Left lung (tissue), 10 donors: Measurements from ENCODE around the gene PCGF3. TPM values are rescaled to one million over a fixed set of nuclear protein-coding genes. Genes with fewer than 3 reads are reported as not detected.

Experiments
- ATAC-seq: fragments of 200-7000 bp; cut with Tn5 transposase; one replicate; pipeline ENCODE4 v1.9.1; 2020; ENCODE audit warnings: moderate library complexity
- DNase-seq, 4 donors: peaks; one replicate each; pipeline ENCODE4 v3.0.0-alpha.2; 2013 to 2020
- H3K27ac ChIP-seq, 2 donors: fragments of 200-600 bp; sonication (generic) in 1 of 2; one replicate each; pipeline versions ENCODE4 v1.5.0 to v1.8.0; 2020 to 2021
- H3K27me3 ChIP-seq, 2 donors: fragments of 200-600 bp; sonication (generic) in 1 of 2; one replicate each; pipeline versions ENCODE4 v1.5.0 to v1.8.0; 2020 to 2021
- H3K36me3 ChIP-seq, 2 donors: fragments of 200-600 bp; sonication (generic) in 1 of 2; one replicate each; pipeline versions ENCODE4 v1.5.0 to v1.8.0; 2020 to 2021
- H3K4me1 ChIP-seq, 2 donors: fragments of 200-600 bp; one replicate each; pipeline ENCODE4 v1.8.0; 2021
- H3K4me3 ChIP-seq, 2 donors: fragments of 200-600 bp; sonication (generic) in 1 of 2; one replicate each; pipeline versions ENCODE4 v1.5.0 to v1.8.0; 2020 to 2021; ENCODE audit warnings: mild to moderate bottlenecking in 1 of 2
- H3K9me3 ChIP-seq, 2 donors: fragments of 200-600 bp; sonication (generic) in 1 of 2; one replicate each; pipeline versions ENCODE4 v1.5.0 to v1.8.0; 2020 to 2021
- CTCF ChIP-seq, 2 donors: fragments of 200-600 bp; sonication (generic) in 1 of 2; IDR thresholded peaks; one replicate each; pipeline versions ENCODE4 v1.5.0 to v1.8.0; 2021; ENCODE audit warnings: antibody characterized with exemption in 2 of 2
- intact Hi-C, 2 donors: fragments of 100-400 bp; cut with DNase I; formaldehyde crosslinking; loops; one replicate each; pipeline versions ENCODE4 v1.11.2 to v1.14.2; 2022
- polyA plus RNA-seq, 6 donors: library from polyadenylated mRNA; unstranded; fragments of 120-200 nt; gene quantifications; one replicate each; pipeline ENCODE4 v1.2.1, GENCODE V29; 2013; ENCODE audit not compliant: insufficient read length in 6 of 6
- total RNA-seq, 2 donors: library from RNA; stranded (reverse); fragmentation: NEBNext Ultra II Directional; extraction: Animal tissue kit (Norgen Biotek cat#: 25700); gene quantifications; one replicate each; pipeline ENCODE4 v1.2.1, GENCODE V29; 2021
- donor health status: DM: no; HTN: yes; CAD: no.
- donor health status: DM: no; HTN: no; CAD: no.

PCGF3 gene
- total and polyA plus RNA-seq, 8 donors, result 43.7 to 110 (median 88.7) TPM

- TF ChIP-seq CTCF (IDR thresholded peaks at IDR 0.05), result no peak
- Histone ChIP-seq H3K4me1 (peaks cover 0 to 13% of the 10 kb centered on the region in 2 donors), H3K4me3 (no peak overlapping the region), H3K9me3 (no peaks in the 10 kb centered on the region), H3K27me3 (no peaks in the 10 kb centered on the region), H3K36me3 (peaks cover 0 to 99% of the 10 kb centered on the region in 2 donors), H3K27ac (no peak overlapping the region)
- peak; percentile 29 for ATAC-seq
- intact Hi-C loops, result no loop called here
- no peak for DNase-seq
Measured at GRCh38 chr4:766152-766515, 60.5 kb downstream of the PCGF3 start.

- Histone ChIP-seq H3K4me3 (no peak overlapping the region), H3K27me3 (no peaks in the 10 kb centered on the region), H3K4me1 (peaks cover 0 to 13% of the 10 kb centered on the region in 2 donors), H3K27ac (no peak overlapping the region), H3K9me3 (no peaks in the 10 kb centered on the region), H3K36me3 (peaks cover 0 to 99% of the 10 kb centered on the region in 2 donors)
- ATAC-seq (no peak), DNase-seq (peak in 1 of 4 donors; percentile 68)
- intact Hi-C loops, result no loop called here
- TF ChIP-seq CTCF (IDR thresholded peaks at IDR 0.05), result no peak
Measured at GRCh38 chr4:766559-767283, 61.1 kb downstream of the PCGF3 start.

DNA sequence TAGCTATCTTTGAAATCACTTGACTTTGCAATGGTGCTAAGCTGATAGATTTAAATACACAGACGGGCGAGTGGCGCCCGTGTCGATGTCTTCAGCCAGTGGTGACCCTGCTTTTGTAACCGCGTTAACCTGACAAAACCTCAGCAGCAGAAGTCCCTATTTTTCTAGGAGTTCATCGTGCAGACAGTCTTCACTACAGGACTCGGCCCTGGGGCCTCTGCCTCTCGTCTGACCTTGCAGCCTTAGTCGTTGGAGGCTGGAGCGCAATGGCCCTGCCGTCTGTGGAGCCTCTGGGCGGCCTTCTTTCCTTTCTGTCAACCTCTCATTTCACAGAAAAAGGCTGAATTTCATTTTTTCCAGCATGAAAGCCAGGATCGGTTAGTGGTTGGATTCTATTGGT lies 62.4 kb downstream of the PCGF3 start:
- ATAC-seq, result no peak

GRCh38 chr4:768995-769394 lies 63.4 kb downstream of the PCGF3 start:
- peaks cover 0 to 96% of the 10 kb centered on the region in 2 donors for H3K36me3 ChIP-seq
- intact Hi-C loops, result no loop called here
- H3K27me3 ChIP-seq, result no peaks in the 10 kb centered on the region
- no peak overlapping the region for H3K27ac ChIP-seq
- H3K4me1 ChIP-seq, result peaks cover 0 to 25% of the 10 kb centered on the region in 2 donors
- DNase-seq (peak in 1 of 4 donors; percentile 55), ATAC-seq (no peak)
- H3K4me3 ChIP-seq, result no peak overlapping the region
- no peaks in the 10 kb centered on the region for H3K9me3 ChIP-seq
- no peak for TF ChIP-seq CTCF (IDR thresholded peaks at IDR 0.05)

More for the DNA sequence above, 62.4 kb downstream of the PCGF3 start:
- no peak overlapping the region for H3K27ac ChIP-seq
- no peak overlapping the region for H3K4me3 ChIP-seq
- no peak for TF ChIP-seq CTCF (IDR thresholded peaks at IDR 0.05)
- no peaks in the 10 kb centered on the region for H3K27me3 ChIP-seq
- peaks cover 0 to 96% of the 10 kb centered on the region in 2 donors for H3K36me3 ChIP-seq
- intact Hi-C loops, result no loop called here
- H3K9me3 ChIP-seq, result no peaks in the 10 kb centered on the region
- DNase-seq, result peak in 1 of 4 donors; percentile 45
- peaks cover 0 to 16% of the 10 kb centered on the region in 2 donors for H3K4me1 ChIP-seq

DNA sequence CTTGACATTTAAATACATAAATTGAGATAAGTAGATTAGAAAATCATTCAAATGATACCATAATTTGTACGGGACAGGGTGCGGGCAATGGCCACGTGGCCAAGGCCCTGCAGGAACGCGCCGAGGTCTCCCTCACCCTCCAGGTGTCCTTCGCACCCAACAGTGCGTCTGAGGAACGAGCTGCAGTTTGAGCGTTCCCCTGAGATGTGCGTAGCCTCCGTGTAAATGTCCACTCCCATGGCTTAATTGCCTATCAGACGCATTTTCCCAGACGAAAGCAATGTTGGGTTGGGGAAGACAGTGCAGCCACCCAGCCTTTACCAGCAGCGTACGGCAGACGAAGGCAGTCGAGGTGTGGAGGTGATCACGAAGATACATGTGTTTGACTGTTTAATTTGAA lies 63.9 kb downstream of the PCGF3 start:
- peaks cover 0 to 96% of the 10 kb centered on the region in 2 donors for H3K36me3 ChIP-seq
- H3K27ac ChIP-seq, result no peak overlapping the region
- no peaks in the 10 kb centered on the region for H3K9me3 ChIP-seq
- H3K27me3 ChIP-seq, result no peaks in the 10 kb centered on the region
- intact Hi-C loops, result no loop called here
- no peak overlapping the region for H3K4me3 ChIP-seq
- peaks cover 0 to 28% of the 10 kb centered on the region in 2 donors for H3K4me1 ChIP-seq
- TF ChIP-seq CTCF (IDR thresholded peaks at IDR 0.05), result no peak
- ATAC-seq, result no peak
- DNase-seq, result peak in 1 of 4 donors; percentile 34
